HG02870 (cell line): ENCODE data around the gene HLA-F.

Experiments used
- ATAC-seq: cut with Tn5 transposase; IDR thresholded peaks from one replicate; pipeline ENCODE4 v1.9.1; 2021; ENCODE audit warnings: mild to moderate bottlenecking, moderate library complexity; ENCODE audit not compliant: unreplicated experiment

HLA-F gene

GRCh38 chr6:29723666-29724588 lies 693 bp downstream of the HLA-F start:
- peak; percentile 41 for ATAC-seq

- no peak for ATAC-seq
These were observed 2.0 kb downstream of the HLA-F start for GRCh38 chr6:29724937-29725869.

GRCh38 chr6:29726001-29726400 lies 2.8 kb downstream of the HLA-F start:
- no peak for ATAC-seq

DNA sequence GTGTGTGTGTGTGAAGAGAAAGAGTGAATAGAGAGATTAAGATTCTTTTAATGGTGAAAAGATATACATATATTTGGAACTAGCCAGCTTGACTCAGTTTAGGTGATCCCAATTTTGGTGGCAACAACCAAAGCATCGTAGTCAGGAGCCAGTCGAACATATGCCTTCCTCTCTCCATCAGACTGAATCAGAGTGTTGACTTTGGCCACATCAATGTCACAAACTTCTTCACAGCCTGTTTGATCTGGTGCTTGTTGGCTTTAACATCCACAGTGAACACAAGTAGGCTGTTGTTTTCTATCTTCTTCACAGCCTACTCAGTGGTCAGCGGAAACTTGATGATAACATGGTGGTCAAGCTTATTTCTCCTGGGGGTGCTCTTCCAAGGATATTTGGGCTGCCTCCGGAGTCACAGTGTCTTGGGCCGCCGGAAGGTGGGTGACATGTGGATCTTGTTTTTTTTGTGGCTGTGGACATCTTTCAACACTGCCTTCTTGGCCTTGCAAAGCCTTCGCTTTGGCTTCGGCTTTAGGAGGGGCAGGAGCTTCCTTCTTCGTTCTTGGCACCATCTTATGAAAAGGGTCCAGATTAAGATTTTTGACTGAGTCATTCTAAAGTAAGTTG lies 3.4 kb downstream of the HLA-F start:
- ATAC-seq, result no peak

GRCh38 chr6:29727637-29728036 lies 4.4 kb downstream of the HLA-F start:
- no peak for ATAC-seq

DNA sequence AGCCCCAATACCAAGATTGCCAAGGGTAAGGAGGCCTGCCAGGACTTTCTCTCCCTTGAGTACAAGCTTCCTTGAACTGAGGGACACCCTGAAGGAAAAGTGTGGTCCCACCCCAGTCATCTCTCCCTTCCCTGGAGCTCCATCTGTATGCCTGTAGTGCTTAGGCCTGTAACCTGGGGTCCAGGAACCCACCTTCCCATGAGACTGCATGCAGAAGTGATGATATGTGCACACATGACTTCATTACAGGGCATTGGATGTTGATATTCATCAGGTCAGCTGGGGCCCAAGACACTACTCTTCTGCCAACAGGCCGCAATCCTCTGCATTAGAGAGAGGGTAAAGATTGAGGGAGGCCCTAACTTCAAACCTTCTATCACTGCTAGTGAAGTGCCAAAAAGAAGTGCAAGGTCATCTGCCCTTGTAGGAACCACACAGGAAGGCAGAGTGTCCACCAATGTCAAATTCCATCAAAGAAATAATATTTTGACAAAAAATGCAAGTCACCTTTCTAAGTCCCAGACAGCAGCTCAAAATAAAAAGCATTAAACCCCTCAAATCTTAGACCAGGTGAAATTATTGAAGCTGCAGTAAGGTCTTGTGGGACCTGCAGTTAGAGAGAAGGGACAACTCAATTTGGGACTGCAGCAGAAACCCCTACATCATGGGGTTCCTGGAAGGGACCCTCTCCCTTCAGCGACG lies 5.1 kb downstream of the HLA-F start:
- no peak for ATAC-seq

DNA sequence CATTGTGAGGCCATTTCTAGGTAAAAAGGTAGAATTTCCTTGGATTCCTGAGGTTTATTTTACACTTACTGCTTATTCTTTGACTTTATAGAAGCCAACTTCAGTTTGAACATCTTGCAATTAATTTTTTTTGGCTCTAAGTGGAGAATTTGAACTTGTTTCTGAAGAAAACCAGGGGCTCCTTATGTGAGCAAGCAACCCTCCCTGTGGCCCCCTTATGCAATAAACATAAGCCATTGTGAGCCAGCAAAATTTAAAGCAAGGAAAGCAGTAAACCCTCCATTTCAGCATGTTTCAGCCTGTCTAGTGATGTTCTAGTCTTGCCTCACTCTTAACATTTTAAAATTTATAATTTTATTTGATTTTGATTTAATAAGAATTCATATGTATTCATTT lies 5.6 kb downstream of the HLA-F start:
- no peak for ATAC-seq

DNA sequence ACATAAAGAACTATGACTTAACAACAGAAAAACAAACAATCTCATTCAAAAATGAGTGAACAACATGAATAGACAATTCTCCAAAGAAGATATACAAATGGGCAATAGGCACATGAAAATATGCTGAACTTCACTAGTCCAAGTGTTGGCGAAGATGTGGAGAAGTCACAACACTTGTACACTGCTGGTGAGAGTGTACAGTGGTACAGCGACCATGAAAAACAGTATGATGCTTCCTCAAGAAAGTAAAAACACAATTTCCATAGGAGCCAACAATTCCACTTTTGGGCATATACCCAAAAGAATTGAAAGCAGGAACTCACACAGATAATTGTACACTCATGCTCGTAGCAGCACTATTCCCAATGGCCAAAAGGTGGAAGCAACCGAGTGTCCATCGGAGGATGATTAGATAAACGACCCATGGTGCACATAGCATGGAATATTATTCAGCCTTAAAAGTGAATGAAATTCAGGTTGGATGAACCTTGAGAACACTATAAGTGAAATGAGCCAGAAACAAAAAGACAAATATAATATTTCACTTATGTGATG lies 6.6 kb downstream of the HLA-F start:
- ATAC-seq, result no peak

GRCh38 chr6:29730575-29731126 lies 7.4 kb downstream of the HLA-F start:
- no peak for ATAC-seq

DNA sequence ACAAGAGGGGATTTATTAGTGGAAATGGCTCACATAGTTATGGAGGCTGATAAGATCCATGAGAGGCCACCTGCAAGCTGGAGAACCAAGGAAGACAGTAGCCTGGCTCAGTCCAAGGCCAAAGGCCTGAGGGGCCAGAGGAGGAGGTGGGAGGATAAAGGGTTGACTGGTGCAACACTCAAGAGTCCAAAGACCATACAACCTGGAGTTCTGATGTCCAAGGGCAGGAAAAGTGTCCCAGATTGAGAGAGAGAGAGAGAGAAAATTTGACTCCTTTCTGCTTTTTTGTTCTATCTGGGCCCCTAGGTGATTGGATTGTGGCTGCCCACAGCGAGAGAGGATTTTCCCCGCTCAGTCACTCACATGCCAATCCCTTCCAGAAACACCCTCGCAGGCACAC lies 8.0 kb downstream of the HLA-F start:
- ATAC-seq, result no peak

DNA sequence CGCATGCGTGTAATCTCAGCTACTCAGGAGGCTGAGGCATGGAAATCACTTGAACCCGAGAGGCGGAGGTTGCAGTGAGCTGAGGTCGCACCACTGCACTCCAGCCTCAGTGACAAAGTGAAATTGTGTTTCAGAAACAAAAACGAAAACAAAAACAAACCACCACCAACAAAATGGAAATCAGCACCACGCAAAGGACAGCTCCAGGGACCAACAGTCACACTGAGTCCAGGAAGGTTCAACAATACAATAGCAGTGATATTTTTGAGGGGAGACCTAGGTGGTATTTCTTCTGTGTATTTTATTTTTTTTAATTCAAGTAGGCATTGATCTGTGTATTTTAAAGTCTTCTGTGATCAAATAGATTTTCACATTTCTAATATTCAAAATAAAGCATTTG lies 9.8 kb downstream of the HLA-F start:
- no peak for ATAC-seq

- no peak for ATAC-seq
These were observed 11.1 kb downstream of the HLA-F start for GRCh38 chr6:29734046-29735018.

GRCh38 chr6:29736563-29736962 lies 13.3 kb downstream of the HLA-F start:
- no peak for ATAC-seq

DNA sequence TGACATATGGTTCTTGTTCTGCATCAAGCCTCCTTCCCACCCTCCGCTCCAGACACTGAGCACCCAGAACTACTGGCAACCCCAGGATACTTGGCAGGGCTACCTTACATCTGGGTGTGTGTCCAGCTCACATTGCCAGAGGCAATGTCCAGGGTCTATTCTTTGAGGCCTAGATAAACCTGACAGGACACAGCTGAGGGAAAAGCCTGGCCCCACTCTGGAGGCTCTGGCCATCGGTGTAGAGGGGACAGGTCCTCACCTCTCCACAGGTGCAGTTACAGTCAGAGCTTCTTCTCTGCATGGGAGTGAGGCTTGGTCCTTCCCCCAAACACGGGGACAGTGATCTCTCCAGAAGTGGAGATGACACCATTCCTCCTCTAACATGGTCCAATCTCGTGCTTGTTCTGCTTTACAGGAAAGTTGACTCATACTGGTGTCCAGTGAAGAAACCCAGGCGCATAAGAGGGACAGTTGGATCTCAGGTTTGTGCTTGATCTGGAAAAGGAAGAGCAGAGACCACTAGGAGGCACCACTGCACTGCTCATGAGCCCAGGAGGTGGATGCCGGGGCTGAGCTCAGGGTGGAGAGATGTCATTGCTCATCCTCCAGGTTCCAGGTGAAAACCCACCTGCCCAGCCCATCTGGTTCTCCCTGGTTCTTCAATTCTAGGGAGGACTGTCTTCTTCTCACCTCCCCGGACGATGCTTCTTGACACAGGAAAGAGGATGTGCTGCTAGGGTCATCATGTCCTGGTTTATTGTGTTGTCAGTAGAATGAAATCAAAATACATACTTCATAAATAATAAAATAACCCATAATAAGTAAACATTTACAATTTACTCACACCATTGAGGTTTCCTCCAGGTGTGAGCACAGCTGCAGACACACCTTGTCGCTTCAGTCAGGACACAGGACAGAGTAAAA lies 14.7 kb downstream of the HLA-F start:
- ATAC-seq, result no peak

GRCh38 chr6:29739136-29739881 lies 16.1 kb downstream of the HLA-F start:
- no peak for ATAC-seq

DNA sequence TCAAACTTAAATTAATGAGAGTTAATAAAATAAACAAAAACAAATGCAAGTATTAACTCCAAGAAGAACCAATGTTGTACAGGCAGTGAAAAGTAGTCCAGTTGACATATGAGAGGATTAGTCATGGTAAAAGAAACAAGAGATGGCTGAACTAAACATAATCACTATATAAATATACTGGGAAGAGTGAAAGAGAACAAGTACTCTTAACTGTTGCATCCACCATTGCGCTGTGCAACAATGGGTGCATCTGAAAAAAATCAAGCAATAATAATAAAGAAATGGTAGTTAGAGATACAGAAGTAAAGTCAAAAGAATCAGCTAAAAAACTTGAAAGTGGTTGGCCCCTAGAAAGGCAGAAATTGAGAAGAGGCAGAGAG lies 16.6 kb downstream of the HLA-F start:
- no peak for ATAC-seq

- no peak for ATAC-seq
These were observed 18.4 kb downstream of the HLA-F start for GRCh38 chr6:29741592-29741991.
